Measurements from ENCODE around the gene EIF6.

EIF6 gene

DNA sequence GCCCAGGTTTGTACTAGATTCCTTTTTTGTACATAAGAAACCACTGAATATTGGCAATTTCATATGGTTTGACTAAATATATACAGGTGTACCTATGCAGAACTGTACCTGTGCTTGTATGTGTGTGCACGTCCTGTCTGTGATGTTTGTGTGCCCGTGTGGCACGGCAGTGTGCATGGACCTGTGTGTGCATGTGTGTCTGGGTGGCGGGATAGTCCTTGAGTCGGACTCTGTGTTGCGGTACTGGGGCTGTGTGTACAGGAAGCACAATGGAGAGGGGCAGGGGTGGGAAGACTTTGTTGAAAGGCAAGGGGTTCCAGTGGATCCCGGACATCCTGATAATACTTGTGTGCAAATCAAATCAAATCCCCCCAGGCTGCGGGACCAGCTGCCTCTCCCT, 11.1 kb upstream of the EIF6 start:
- DNase-seq (ENCODE audit: low read depth, low spot score) = no peak

DNA sequence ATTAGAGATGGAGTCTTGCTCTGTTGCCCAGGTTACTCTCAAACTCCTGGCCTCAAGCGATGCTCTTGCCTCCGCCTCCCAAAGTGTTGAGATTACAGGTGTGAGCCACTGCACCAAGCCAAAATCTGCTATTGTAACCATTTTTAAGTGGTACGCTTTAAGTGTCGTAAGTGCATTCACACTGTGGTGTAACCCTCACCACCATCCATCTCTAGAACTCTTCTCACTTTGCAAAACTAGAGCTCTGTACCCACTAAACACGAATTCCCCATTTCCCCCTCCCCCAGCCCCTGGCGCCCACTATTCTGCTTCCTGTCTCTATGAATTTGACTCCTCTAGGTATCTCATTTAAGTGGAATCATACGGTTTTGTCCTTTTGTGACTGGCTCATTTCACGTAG, 10.5 kb upstream of the EIF6 start:
- DNase-seq (ENCODE audit: low read depth, low spot score) = no peak

- DNase-seq (ENCODE audit: low read depth, low spot score) = no peak
Measured at GRCh38 chr20:35294293-35294685, 9.7 kb upstream of the EIF6 start.

- DNase-seq (ENCODE audit: low read depth, low spot score) = no peak
Measured at GRCh38 chr20:35293303-35294292, 9.0 kb upstream of the EIF6 start.

DNA sequence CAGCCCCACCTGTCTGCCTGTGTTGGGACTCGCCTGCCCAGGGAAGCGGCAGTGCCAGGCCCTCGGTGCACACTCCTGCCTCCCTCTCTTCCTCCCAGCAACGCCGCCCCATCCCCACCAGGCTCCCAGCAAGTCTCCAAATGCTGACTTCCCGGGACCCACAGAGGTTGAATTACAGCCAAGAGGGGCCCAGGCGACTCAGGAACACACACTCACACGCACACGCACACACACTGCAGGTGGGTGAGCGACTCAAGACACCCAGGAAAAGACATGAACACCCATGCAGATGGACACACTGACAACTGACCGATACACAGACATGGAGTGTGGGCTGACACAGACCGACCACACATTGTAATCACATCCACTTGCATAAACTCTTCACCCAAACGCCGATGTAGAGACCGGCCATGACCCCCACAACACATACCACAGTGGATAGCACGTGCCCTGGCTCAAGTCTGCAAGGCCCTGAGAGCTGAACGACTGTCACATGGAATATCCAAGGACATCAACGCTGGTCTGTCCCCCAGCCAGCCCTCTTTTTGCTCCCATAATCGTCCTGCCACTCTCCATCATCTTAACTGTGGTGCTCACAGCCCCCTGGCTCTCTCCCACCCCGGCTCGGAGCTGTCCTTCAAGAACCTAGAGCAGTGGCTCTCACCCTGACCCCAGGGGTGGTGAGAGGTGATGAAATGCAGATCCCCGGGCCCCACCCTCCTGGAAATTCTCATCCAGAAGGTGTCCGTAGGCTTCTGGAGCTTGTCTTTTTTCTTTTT, 8.1 kb upstream of the EIF6 start:
- no peak for DNase-seq (ENCODE audit: low read depth, low spot score)

GRCh38 chr20:35291654-35292503, 7.3 kb upstream of the EIF6 start, which contains the start of gene FAM83C:
Gene FAM83C (minus strand): TSS chr20:35292425. CDS start chr20:35292304, 121 bp downstream.
- DNase-seq (ENCODE audit: low read depth, low spot score) = no peak

GRCh38 chr20:35290887-35291417, 6.4 kb upstream of the EIF6 start:
- DNase-seq (ENCODE audit: low read depth, low spot score) = no peak

DNA sequence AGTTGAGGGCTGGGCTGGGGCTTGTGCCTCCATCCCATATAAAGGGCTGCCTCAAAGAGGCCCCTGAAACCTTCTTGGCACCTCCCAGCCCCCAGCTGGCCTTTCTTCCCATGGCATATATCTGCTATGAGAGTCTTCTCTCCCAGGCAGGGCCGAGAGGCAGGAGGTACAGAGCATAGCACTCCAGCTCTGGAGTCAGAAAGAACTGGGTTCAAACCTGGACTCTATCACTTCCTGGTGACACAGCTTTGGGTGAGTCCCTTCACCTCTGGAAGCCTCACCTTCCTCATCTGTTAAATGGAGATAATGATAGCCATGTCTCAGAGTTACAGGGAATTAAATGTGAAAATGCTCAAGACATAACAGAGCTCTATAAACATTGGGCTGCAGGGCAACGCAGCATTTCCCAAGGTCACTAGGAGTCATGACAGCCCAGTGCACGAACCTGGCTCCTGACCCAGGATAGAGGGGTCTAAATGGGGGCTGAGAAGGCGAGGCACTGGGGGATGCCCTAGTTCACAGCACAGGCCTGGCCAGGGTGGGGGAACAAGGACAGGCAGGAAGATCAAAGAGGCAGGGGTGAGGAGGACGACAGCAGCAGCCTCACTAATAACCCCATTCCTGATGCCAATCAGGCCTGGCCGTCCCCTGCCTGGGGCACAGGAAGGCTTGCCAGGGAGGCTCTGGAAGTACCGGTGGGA, 5.8 kb upstream of the EIF6 start:
- no peak for DNase-seq (ENCODE audit: low read depth, low spot score)

- no peak for DNase-seq (ENCODE audit: low read depth, low spot score)
Measured at GRCh38 chr20:35288325-35289060, 3.9 kb upstream of the EIF6 start.

DNA sequence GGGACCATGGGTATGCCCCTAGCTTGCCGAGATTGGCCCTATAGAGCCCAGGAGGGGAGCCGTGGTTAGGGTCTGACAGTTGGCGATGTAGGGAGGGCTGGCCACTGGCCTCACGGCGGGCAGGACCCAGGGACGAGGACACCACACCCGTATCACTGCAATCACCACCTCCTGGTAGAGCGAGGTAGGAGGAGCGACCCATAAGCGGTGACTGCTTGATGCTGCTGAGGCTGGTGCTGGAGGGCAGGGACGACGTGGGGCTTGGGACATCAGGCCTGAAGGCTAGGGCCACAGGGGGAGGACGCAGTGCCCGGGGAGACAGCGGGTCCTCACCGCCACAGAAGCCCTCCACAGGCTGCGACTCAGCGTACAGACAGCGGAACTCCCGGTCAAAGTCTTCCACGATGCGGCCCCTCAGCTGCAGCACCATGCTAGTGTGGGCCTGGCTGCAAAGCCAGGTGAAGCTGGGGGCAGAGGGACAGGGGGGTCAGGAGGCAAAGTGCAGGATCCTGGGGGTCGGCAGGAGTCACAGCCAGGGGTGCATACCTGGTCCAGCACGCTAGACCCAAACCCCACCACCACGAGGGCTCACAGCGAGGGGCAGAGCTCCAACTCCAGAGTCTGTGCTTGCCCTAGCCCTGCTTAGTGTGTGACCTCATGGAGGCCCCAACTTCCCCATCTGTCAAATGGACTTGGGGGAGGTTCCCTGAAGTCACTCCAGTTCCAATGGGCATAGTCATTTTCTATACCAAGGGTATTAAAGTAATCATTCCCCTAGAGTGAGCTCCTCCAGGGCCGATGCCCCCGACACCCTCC, 3.1 kb upstream of the EIF6 start:
- no peak for DNase-seq (ENCODE audit: low read depth, low spot score)

- DNase-seq (ENCODE audit: low read depth, low spot score) = no peak
Measured at GRCh38 chr20:35286899-35287508, 2.4 kb upstream of the EIF6 start.

GRCh38 chr20:35286077-35286898, 1.7 kb upstream of the EIF6 start:
- no peak for DNase-seq (ENCODE audit: low read depth, low spot score)

DNA sequence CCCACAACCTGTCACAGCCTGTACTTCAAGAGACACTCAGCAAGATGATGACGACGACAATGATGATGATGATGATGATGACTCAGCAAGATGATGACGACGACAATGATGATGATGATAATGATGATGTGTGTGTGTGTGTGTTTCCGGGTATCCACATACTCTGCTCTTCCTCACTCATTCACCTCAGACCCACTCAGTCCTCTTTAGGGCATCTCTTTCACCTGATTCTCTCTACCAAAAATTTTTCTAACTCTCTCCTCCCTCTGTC, 1.2 kb upstream of the EIF6 start:
- DNase-seq (ENCODE audit: low read depth, low spot score) = no peak

DNA sequence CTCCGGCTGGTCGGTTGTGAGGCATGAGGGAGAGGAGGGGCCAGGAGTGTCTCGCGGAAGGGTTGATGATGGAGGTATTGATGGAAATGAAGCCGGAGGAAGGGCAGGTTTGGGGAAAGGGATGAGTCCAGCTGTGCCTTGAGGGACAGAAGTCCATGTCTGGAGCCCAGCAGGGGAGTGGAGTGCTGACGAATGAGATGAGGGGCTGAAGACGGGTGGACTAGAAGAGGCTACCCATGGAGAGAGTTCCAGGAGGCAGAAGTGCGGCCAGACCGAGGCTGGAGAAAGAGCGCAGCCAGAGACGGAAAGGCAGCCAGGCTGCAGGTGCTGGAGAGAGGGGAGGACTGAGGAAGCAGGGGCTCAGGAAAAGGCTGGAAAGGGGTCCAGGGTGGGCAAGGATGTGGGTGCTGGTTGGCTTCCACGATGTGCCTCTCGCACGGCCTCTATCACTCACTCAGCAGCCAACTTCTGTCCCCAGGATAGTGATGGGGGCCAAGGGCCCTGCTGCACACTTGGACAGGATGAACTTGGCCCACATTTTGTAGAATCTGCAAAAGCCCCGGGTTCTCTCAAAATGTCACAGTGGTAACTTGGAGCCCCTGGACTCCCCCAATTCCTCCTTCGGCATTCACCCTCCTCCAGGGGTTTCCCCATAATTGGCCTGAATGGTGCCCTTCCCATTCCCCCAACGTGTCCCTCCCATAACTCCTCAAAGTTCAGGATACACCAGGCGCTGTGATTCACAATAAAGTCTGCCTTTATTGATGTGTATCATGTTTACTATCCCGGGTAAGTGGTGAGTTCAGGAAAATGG, 627 bp upstream of the EIF6 start:
- DNase-seq (ENCODE audit: low read depth, low spot score) = no peak

DNA sequence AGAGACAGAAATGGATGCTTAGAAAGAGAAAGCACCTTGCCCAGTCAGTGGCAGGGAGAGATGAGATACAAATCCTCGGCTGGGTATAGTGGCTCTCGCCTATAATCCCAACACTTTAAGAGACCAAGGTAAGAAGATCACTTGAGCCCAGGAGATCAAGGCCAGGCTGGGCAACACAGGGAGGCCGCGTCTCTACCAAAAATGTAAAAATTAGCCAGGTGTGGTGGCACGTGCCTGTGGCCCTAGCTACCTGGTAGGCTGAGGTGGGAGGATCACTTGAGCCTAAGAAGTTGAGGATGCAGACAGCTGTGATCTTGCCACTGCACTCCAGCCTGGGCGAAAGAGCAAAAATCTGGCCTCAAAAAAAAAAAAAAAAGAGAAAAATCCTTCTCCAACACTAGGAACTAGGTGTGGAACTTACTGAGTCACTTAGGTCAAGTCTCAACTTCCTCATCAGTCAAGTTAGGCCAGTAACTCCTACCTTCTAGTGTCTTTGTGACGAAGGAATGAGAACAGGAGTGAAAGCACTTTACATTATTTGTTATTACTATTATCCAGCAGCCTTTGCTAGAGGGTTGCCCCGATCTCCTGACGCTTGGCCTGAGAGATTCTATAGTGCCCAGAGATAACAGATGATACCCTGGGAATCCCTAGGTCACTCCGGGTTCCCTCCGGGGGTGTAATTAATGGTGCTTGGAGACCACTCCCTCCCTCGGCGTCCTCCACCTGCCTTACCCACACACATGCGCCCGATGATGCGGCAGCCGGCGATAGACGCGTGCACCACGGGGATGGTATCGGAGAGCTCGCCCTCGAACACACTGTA, 918 bp downstream of the EIF6 start:
- no peak for DNase-seq (ENCODE audit: low read depth, low spot score)

- DNase-seq (ENCODE audit: low read depth, low spot score) = no peak
Measured at GRCh38 chr20:35281506-35282101, 3.0 kb downstream of the EIF6 start.

Data from ELF-1 (cell line).